ENCODE results near the gene CD300LD. TPM values are rescaled to one million over a fixed set of nuclear protein-coding genes. Genes with fewer than 3 reads are reported as not detected.

CD300LD gene
- polyA plus RNA-seq, 2 of the 4 experiments (the other 2 are of a cell fraction): not detected

DNA sequence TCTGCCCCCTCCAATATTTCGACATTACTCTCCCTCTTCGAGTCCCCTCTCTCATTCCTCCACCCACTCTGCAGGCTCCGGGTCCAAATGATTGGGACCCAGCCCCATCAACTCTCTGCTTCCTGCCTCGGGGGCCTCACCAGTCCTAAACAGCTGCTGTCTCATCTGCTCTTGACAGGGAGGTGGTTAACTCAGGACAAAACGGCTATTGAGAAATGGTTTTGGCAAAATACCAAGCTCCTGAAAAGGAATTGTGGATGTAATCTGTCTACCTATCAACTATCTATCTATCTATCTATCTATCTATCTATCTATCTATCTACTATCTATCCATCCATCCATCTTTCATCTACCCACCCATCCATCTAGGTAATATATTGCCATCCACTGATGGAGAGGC is 27.0 kb downstream of the CD300LD start:
- ATAC-seq (no peak), FAIRE-seq (no peak), DNase-seq (ENCODE audit: low read depth in 1 of 2, low spot score in 1 of 2) (no peak)
- peaks cover 22% of the 10 kb centered on the region for H3K4me1 ChIP-seq
- CTCF ChIA-PET: interaction anchor here (0.7 to 4.9 kb wide), 17 partner anchors 12 to 1060 kb away, joined by 3 to 142 read pairs (median 8); partner anchors contain the start of genes BTBD17, CD300C, CD300LD and RAB37
- TF ChIP-seq ZSCAN20 (CRISPR knock-in tag; IDR thresholded peaks at IDR 0.05) (no peak), EHMT2 (IDR thresholded peaks at IDR 0.05; ENCODE audit: low read depth) (no peak), HEYL (CRISPR knock-in tag; IDR thresholded peaks at IDR 0.05) (no peak), EP300 (IDR thresholded peaks at IDR 0.05) (no peak), JUN (IDR thresholded peaks at IDR 0.05) (no peak)
- TF ChIP-seq, protein P1, sequence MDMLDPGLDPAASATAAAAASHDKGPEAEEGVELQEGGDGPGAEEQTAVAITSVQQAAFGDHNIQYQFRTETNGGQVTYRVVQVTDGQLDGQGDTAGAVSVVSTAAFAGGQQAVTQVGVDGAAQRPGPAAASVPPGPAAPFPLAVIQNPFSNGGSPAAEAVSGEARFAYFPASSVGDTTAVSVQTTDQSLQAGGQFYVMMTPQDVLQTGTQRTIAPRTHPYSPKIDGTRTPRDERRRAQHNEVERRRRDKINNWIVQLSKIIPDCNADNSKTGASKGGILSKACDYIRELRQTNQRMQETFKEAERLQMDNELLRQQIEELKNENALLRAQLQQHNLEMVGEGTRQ (IDR thresholded peaks at IDR 0.05): no peak
- TF ChIP-seq, protein P2, sequence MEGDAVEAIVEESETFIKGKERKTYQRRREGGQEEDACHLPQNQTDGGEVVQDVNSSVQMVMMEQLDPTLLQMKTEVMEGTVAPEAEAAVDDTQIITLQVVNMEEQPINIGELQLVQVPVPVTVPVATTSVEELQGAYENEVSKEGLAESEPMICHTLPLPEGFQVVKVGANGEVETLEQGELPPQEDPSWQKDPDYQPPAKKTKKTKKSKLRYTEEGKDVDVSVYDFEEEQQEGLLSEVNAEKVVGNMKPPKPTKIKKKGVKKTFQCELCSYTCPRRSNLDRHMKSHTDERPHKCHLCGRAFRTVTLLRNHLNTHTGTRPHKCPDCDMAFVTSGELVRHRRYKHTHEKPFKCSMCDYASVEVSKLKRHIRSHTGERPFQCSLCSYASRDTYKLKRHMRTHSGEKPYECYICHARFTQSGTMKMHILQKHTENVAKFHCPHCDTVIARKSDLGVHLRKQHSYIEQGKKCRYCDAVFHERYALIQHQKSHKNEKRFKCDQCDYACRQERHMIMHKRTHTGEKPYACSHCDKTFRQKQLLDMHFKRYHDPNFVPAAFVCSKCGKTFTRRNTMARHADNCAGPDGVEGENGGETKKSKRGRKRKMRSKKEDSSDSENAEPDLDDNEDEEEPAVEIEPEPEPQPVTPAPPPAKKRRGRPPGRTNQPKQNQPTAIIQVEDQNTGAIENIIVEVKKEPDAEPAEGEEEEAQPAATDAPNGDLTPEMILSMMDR (IDR thresholded peaks at IDR 0.05): no peak
- TF ChIP-seq, protein P3, sequence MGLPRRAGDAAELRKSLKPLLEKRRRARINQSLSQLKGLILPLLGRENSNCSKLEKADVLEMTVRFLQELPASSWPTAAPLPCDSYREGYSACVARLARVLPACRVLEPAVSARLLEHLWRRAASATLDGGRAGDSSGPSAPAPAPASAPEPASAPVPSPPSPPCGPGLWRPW (IDR thresholded peaks at IDR 0.05): no peak
- H3K9me3 ChIP-seq: no peaks in the 10 kb centered on the region; the same call in 2 of the 3 replicates
- no peak overlapping the region for H3K4me2 ChIP-seq
- H3K4me3 ChIP-seq: no peak overlapping the region
- no peak overlapping the region for H3K27ac ChIP-seq
- 44% methylated on average over 5 of the region's 5 CpGs for WGBS (ENCODE audit: missing lambda C conversion rate)
- POLR2A ChIA-PET: no interaction called here

DNA sequence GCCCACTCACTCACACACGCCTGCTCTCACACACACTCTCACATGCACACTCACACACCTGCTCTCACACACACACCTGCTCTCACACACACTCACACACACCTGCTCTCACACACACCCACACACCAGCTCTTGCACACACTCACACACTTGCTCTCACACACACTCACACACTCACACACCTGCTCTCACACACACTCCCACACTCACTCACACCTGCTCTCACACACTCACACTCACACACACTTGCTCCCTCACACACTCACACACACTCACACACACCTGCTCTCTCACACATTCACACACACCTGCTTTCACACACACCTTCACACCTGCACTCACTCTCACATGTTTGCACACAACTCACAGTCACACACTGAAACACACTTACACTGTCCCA is 28.7 kb downstream of the CD300LD start:
- Histone ChIP-seq H3K4me1 (peaks cover 5% of the 10 kb centered on the region; the same call in 1 of the 3 replicates), H3K9me3 (no peaks in the 10 kb centered on the region; the same call in 2 of the 3 replicates), H3K4me2 (no peak overlapping the region), H3K27ac (no peak overlapping the region), H3K4me3 (no peak overlapping the region)
- TF ChIP-seq, protein P4, sequence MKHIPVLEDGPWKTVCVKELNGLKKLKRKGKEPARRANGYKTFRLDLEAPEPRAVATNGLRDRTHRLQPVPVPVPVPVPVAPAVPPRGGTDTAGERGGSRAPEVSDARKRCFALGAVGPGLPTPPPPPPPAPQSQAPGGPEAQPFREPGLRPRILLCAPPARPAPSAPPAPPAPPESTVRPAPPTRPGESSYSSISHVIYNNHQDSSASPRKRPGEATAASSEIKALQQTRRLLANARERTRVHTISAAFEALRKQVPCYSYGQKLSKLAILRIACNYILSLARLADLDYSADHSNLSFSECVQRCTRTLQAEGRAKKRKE (CRISPR knock-in tag; IDR thresholded peaks at IDR 0.05; ENCODE audit: low read depth): no peak
- no peak for TF ChIP-seq CHD2 (IDR thresholded peaks at IDR 0.05; ENCODE audit: low read length, partially characterized antibody)
- TF ChIP-seq FOSB (CRISPR knock-in tag; IDR thresholded peaks at IDR 0.05): no peak
- TF ChIP-seq EHMT2 (IDR thresholded peaks at IDR 0.05; ENCODE audit: low read depth): no peak
- TF ChIP-seq FOXS1 (CRISPR knock-in tag; IDR thresholded peaks at IDR 0.05): no peak
- no peak for TF ChIP-seq HEYL (CRISPR knock-in tag; IDR thresholded peaks at IDR 0.05)
- TF ChIP-seq JUNB (IDR thresholded peaks at IDR 0.05): no peak
- no peak for TF ChIP-seq ZFP36 (IDR thresholded peaks at IDR 0.05; ENCODE audit: borderline replicate concordance, partially characterized antibody)
- TF ChIP-seq SREBF2 (IDR thresholded peaks at IDR 0.05): no peak
- TF ChIP-seq NR3C1 (IDR thresholded peaks at IDR 0.05): no peak
- TF ChIP-seq EP300 (IDR thresholded peaks at IDR 0.05): no peak
- CTCF ChIA-PET: interaction anchor here (0.5 kb wide), 1 partner anchor 759 kb away, joined by 3 read pairs; no protein-coding TSS in a partner anchor
- 76% methylated on average over 1 of the region's 1 CpG for WGBS (ENCODE audit: missing lambda C conversion rate)
- DNase-seq (ENCODE audit: low read depth in 1 of 2, low spot score in 1 of 2) (no peak), ATAC-seq (no peak), FAIRE-seq (no peak)
- POLR2A ChIA-PET: no interaction called here

DNA sequence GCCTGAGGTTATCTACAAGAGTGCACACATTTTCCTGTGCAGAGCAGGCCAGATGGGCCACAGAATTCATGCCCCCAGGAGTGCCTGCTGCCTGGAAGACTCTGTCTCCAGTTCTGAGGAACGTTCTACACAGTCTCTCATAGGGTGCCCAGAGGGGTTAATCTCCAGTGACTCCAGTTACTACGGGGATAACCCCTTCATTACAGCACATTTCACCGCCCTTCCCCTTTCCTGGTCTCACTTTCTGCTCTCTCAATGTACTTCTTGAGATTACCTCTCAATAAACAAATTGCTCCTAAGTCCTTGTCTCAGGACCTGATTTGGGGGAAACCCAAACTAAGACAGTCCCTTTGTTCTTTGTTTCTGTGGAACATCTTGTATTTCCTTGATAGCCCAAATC is 30.5 kb downstream of the CD300LD start:
- ChIA-PET CTCF (interaction anchor here (1.1 to 1.5 kb wide), 4 partner anchors 11 to 95 kb away, joined by 3 to 7 read pairs (median 5); no protein-coding TSS in a partner anchor), POLR2A (no interaction called here)
- Histone ChIP-seq H3K9me3 (no peaks in the 10 kb centered on the region), H3K4me3 (no peak overlapping the region), H3K4me2 (no peak overlapping the region), H3K27ac (no peak overlapping the region), H3K4me1 (no peaks in the 10 kb centered on the region)
- no peak for FAIRE-seq
- ATAC-seq: no peak
- TF ChIP-seq POLR2A (IDR thresholded peaks at IDR 0.05; ENCODE audit: low read length): no peak
- TF ChIP-seq MYC (IDR thresholded peaks at IDR 0.05; ENCODE audit: borderline replicate concordance, low read length): no peak
- no peak for TF ChIP-seq FOXS1 (CRISPR knock-in tag; IDR thresholded peaks at IDR 0.05)
- TF ChIP-seq, protein P2 (IDR thresholded peaks at IDR 0.05): no peak
- TF ChIP-seq, protein P5, sequence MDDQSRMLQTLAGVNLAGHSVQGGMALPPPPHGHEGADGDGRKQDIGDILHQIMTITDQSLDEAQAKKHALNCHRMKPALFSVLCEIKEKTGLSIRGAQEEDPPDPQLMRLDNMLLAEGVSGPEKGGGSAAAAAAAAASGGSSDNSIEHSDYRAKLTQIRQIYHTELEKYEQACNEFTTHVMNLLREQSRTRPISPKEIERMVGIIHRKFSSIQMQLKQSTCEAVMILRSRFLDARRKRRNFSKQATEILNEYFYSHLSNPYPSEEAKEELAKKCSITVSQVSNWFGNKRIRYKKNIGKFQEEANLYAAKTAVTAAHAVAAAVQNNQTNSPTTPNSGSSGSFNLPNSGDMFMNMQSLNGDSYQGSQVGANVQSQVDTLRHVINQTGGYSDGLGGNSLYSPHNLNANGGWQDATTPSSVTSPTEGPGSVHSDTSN (IDR thresholded peaks at IDR 0.05): no peak
- no peak for TF ChIP-seq NPAS2 (CRISPR knock-in tag; IDR thresholded peaks at IDR 0.05; ENCODE audit: borderline replicate concordance)
- no peak for TF ChIP-seq KDM1A (IDR thresholded peaks at IDR 0.05; ENCODE audit: low read depth)
- TF ChIP-seq GATA3 (IDR thresholded peaks at IDR 0.05; ENCODE audit: borderline replicate concordance): no peak
- TF ChIP-seq FOSB (CRISPR knock-in tag; IDR thresholded peaks at IDR 0.05): no peak
- TF ChIP-seq JUN (IDR thresholded peaks at IDR 0.05): no peak
- TF ChIP-seq CHD2 (IDR thresholded peaks at IDR 0.05; ENCODE audit: low read length, partially characterized antibody): no peak
- TF ChIP-seq, protein P3 (IDR thresholded peaks at IDR 0.05): no peak
- no peak for TF ChIP-seq ESRRA (IDR thresholded peaks at IDR 0.05; ENCODE audit: borderline replicate concordance, low read length)
- TF ChIP-seq POLR2AphosphoS2 (conservative IDR thresholded peaks at IDR 0.05; ENCODE audit: low read length): no peak
- WGBS (ENCODE audit: missing lambda C conversion rate): 23% methylated on average over 3 of the region's 3 CpGs
- no peak for DNase-seq (ENCODE audit: low read depth in 1 of 2, low spot score in 1 of 2)

All from A549 (cell line).